NCI-H2029 (cell line): ENCODE results near the gene ABCC1.
"Not testable (repeated sequence)": the region's sequence is repeated elsewhere in the genome, so short reads cannot be mapped to it uniquely, and the experiment has no call there.

Experiments
- DNase-seq: peaks from one replicate; lab custom pipeline; 2025; lab: John Stamatoyannopoulos, UW

Gene ABCC1

DNA sequence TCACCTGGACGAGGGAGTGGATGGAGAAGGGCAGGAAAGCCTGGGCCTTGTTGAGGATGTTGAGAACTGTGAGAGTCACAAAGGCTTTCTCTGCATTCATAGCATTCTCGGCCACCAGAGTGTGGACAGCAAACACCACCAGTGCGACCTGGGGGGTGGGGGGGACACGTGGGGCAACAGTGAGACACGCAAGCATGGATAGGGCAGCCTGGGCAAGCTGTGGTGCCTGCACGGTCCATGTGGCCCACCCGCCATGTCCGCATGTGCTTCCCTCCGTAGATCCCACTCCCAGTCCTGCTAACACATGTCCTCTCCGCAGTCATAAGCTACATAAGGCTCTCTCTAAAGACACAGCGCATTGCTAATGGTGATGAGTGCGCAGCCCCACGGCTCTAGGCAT, 239.4 kb downstream of the ABCC1 start:
- DNase-seq: no peak

DNA sequence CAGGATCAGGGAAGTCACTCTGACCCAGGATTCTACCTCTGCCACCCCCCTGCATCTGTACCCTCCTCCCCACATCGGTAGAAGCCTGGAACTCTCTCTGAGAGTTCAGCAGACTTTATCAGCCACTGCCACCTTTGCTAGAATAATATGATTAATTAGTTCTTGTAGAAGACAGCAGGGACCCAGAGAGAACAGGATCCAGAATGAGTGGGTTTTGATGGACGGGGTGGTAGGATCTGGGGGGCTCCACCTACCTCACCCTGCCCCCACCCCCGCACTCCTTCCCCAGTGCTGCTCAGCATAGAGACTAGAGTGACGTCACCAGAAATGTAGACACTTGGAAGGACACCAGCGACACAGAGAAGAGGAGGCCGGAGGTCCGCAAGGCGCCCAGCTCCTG, 240.4 kb downstream of the ABCC1 start:
- DNase-seq: no peak

DNA sequence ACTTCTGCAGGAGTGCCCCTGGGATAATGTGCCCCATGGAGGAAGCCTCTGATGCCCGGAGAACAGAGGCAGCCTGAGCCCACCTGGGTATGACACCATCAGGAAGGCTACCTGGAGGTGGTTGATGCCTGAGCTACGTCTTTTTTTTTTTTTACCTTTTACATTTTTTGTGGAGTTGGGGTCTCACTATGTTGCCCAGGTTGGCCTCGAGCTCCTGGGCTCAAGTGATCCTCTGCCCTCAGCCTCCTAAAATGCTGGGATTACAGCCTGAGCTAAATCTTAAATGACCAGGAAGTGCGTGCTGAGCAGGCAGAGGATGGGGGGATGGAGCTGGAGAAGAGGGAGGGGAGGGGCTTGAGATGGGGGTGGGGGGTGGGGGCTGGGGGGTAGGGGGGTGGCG, 241.1 kb downstream of the ABCC1 start:
- no peak for DNase-seq

DNA sequence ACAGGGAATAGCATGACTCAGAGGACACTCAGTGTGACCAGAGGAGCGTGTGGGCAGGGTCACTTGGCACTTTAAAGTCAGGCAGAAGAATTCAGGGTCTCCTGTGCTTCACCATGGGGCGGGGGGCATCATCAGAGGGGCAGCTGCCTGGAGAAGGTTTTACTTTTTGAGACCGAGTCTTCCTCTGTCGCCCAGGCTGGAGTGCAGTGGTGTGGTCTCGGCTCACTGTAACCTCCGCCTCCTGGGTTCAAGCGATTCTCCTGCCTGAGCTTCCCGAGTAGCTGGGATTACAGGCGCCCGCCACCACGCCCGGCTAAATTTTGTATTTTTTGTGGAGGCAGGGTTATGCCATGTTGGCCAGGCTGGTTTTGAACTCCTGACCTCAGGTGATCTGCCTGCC, 241.6 kb downstream of the ABCC1 start:
- not testable (repeated sequence) for DNase-seq

DNA sequence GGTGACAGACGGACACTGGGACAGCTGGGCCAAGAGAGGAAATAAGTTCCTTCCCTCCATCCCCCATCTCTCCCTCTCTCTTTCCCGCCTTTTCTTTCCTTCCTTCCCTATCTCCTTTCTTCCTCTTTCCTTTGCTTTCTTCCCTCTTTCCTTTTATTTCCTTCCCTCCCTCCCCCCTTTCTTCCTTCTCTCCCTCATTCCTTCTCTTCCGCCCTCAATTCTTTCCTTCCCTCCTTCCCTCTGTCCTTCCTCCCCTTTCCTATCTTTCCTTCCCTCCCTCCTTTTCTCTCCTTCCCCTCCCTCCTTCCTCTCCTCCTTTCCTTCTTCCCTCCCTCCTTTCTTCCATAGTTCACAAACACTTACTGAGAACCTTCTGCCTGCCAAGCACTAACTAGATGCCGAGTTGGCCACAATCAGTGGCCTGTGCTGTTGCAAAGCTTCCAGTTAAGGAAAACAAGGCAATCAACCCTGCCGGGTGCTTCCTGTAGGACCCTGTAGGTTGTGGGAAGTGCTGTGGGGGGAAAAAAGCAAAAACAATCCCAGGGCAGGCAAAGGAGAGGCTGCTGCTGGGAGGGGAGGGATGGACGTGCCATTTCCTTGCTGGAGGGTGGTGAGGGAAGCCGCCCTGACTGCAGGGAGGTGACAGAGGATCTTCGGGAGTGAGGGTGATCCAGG, 242.2 kb downstream of the ABCC1 start:
- DNase-seq: no peak
